Suppressor macrophage treated with lipopolysaccharide for 1 hour (primary cell): ENCODE measurements around the gene ST6GALNAC4.

Experiments
- DNase-seq, 3 donors: peaks; one replicate each; pipeline ENCODE4 v3.0.0-alpha.2; 2020 to 2022

ST6GALNAC4 gene

DNA sequence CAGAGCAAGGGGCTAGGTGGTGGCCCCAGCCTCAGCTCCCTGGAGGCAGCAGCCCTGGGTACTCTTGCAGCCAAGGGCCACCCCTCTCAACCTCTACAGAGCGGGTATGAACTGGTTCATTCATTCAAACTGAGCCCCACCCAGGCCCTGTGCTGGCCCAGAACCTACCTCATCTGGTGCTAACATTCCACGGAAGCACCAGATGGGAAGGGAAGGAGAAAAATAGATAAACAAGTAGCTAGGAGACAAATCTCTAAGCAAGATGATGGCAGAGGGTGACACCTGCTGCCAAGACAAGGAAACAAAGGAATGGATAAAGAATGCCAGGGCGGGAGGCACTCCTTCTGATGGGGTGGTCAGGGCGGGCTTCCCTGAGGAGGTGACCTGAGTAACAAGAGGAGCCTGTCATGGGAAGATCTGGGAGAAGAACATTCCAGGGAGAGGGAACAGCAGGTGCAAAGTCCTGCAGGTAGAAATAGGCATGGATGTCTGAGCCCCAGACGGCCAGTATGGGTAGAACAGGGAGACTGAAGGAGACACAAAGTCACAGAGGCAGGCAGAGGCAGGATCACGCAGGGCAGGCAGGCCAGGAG is 6.1 kb downstream of the ST6GALNAC4 start:
- DNase-seq: no peak

DNA sequence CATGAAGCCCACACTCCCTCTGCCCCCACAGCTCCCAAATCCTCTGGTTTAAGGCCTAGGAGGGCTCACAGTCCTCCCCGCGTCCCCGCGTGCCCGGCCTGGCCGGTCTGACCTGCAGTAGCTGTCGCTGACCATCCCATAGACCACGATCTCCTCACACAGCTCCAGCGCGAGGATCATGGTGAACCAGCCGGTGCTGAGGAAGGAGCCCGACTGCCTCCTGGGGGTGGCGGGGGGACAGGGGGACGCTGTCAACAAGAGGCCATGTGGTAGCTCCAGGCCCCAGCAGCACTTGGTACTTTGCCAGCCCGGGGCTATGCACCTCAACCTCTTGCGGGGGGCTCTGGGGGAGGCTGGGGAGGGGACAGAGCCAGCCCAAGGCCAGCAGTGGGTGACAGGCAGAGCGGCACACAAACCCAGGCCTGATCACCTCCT is 7.0 kb downstream of the ST6GALNAC4 start:
- DNase-seq: no peak

DNA sequence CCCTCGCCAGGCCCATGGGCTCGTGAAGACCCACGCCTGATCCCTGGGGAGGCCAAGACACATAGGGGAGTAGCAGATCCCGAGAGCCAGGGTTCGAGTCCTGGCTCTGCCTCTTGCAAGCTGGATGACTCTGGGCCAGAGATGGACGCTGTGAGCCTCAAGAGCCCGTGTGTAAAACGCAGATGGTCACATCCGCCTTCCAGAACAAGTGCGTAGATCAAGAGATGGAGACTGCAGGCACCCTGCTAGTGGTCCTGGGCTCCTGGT is 8.2 kb downstream of the ST6GALNAC4 start:
- no peak for DNase-seq

DNA sequence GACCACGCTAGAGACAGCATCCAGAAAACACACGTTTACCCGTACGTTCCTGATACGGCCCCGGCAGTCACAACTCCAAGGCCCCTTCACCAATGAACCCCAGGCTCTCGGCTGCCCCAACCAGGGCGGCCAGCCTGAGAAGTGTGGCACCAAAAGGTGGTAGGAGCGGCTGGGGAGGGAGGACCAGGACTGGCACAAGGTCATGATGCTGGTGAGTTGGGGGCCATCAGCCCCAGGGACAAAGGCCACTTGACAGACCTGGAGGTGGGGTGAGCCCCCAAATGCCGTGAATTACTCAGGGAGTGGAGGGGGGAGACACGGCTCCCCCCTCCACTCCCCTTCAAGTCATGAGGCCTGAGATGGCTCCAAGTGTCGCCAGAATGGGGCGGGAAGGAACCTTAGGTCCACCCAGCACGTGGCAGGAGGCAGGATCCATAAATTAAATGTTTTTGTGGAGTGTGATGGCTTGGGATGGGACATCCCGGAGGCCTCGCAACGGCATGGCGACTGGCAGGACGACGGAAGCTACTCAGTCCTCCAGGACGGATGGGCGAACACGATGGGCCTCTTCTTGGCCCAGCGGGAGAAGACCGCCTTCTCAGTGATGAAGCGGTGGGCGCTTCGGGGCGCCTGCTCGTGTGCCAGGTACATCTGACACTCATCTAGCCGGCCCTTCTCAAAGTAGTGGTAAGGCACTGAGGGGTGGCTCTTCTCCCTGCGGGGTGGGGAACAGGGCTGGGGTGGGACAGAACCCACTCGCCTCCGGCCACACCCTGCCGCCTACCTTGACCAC is 8.8 kb downstream of the ST6GALNAC4 start:
- no peak for DNase-seq

DNA sequence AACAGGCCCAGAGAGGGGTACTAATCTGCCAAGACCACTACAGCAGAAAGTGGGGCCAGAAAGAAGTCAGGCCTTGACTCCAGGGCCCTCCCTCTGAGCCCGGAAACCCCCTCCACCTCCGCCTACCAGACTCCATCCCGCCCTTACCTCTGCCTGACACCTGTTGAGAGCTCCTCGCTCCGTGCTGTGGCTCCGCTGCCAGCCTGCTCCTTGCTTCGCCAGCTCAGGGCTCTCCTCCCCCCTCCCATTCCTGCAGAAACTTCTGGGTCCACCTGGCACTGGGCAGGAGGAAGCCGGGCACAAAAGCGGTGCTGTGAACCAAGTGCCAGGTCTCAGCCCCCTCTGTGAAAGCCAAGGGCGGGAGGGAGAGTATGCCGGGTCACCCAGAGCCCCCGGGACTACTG is 11.1 kb downstream of the ST6GALNAC4 start:
- no peak for DNase-seq

DNA sequence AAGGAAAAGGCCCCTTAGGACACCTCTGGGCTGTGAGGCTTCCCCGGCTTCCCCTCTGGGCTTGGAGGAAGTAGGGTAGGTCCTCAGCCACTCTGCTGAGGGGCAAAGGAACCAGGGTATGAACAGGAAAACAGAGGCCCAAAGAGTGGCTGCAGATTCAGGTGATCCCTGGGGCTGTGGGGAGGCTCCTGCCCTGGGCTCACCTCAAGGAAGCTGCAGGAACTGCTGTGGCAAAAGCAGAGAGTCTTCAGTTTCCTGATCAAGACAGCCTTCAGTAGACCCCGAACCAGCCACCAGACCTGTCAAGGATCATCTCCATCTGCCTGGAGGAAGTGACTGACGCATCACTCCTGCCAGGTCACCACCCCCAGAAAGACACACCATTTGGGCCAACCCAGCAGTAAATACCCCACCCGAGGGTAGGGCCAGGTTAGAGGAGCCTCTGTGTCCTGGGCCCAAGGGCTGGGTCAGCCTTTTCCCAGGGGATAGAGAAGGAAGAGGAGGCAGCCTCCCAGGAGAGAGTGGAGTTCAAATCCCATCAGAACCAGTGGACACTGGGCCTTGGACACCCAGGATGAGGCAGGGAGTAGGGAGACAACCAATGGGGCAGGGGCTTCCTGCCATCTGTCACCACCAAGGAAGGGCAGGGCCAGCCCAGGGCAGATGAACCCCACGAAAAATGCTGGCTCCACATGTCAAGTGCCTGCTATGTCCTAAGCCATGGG is 11.7 kb downstream of the ST6GALNAC4 start:
- DNase-seq: peak; percentile 32 to 52 (median 38)

DNA sequence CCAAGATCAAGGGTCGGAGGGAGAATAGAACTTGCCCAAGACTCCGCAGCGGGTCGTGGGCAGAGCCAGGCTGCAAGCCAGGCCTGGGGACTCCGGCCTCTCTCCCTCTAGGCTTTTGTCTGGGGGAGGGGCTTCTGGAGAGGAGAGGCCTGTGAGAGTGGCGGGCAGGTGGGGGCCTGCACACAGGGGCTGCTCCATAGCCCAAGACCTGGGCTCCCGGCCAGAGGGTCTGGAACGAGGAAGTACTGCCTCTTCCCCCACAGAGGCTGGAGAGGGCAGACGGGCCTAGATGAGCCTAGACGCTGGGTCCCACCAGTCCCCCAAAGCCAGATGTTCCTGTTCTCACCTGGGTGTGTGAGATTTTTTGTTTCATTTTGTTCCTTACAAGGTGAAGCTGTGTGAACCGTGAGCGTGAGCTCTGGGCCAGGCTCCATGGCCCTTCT is 12.3 kb downstream of the ST6GALNAC4 start:
- peak in 2 of 3 donors; percentile 25 to 46 for DNase-seq

DNA sequence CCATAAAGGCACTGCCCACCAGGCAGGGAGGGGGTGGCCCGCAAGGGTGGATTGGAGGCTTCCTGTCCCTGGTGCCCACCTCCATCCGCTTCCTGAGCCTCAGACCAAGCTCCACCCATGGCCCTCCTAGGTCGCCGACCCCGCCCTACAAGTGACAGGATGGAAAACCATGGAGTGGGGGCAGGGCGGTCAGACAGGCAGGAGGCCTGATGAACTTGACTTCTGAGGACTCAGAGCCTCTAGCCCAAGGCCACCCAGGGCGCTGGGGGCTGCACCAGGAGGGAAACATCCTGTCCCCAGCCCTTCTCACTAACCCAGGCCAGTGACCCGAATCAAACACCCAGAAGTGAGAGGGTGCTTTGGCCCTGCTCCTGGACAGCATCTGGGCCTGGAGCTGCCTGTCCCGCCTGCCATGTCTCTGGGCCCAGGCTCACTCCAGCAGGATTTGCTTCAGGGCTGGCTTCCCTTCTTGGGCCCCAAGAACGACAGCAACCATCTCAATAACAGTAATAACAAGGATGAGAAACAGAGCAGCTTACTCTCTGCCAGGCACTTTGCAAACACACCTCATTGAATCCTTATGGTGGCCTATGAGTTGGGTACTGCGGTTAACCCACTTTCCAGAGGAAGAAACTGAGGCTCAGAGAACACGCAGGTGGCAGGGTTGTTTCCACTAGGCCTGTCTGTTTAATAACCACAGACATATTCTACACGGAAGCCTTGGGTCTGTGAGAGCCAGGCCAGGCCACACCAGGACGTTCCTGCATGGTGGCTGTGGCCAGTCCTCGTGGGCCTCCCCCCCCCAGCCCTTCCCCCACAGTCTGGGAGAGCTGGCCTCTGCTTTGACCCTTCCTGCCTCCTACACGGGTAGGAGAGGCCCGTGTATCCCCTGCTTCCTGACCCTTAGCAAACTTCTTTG is 13.0 kb downstream of the ST6GALNAC4 start:
- DNase-seq: peak in 1 of 3 donors; percentile 45

DNA sequence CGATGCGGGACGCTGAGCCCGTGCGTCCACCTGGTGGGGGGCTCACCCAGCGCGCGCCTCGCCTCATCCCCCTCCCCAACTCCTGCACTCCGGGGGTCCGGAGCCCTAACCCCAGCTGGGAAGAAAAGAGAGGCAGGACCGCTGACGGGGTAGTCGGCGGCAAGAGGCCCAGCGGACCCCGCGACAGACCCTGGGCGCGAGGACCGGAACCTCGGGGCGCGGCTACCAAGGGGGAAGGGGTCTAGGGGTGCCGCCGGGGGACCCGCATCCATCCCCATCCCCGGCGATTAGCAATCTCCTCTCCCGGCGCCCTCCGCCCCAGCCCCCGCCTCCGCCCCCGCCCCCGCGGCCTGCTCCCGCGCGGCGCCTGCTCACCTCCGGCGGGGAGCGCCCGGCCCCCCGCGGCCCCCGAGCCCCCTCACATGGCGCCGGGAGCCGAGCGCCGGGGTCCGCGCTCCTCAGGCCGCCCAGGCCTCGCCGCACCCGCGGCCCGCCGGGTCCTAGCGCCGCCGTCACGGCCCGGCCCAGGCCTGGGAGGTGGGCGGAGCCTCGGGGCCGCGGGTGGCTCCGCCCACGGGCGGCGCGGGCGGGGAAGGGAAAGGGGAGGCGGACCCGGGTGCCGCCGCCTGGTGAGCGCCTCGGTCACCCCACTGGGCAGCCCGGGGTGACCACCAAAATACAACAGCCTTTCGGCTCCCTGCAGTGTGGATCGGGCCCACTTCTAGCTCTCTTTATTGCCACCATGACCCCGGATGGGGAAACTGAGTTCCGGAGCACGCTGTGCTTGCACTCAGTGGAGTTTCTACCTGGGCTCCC is 17.5 kb downstream of the ST6GALNAC4 start, which contains the start of gene ST6GALNAC6:
TSS of gene ST6GALNAC6 (minus strand) at position 476 of the 816 bp plus-strand sequence. CDS start 1,622 bp downstream, outside the sequence.
- peak; percentile 86 to 97 (median 94) for DNase-seq

DNA sequence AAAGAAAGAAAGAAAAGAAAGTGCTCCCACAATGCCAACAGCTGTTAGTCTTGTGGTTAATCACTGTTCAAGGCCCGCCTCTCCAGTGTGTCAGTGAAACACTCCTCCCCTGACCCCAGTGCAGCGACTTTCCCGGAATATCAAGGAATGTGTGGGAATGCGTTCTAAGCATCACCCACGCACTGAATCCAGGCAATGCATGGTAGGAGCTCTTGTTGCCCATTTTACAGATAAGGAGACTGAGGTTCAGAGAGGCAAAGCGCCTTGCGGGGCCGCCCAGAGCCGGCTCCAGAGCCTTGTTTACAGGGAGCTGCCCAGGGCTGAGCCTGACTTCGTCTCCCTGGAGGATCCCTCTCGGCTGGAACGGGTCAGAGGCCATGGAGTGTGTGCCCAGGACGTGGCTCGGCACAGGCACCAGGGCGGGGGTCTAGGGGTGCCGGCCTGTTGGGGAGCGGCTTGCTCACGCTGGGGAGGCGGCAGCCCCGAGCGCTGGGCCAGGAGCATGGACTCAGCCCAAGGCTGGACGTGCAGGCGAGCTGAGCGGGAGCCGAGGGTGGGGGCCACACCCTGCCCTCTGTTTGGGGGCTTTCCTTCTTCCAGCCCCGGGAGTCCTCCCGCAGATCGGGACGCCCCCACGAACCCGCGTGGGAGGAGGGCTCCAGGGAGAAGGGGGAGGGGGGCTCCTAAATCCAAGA is 18.3 kb downstream of the ST6GALNAC4 start:
- peak; percentile 61 to 80 (median 65) for DNase-seq

DNA sequence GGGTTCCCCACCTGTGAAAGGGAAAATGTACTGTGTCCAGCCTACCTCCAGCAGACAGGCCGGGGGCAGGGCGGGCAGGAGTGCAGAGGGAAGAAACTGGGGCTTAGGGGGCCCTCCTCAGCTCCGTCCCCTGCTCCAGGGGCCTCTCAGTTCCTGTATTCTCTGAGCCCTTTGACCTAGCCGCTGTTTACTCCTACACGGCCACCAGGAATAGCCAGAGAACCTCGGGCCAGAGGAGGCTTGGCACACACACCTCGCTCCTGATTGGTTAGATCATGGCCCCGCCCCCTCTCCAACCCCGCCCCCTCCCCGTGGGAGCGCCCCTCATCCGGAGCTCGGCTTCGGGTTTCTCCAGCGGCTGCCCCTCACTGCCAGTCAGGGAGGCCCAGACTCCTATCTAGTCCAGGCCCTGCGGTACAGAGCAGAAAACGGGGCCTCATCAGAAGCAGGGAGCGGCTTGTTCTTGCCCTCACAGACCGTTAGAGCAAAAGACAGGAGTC is 19.6 kb downstream of the ST6GALNAC4 start:
- peak; percentile 77 to 88 (median 82) for DNase-seq

DNA sequence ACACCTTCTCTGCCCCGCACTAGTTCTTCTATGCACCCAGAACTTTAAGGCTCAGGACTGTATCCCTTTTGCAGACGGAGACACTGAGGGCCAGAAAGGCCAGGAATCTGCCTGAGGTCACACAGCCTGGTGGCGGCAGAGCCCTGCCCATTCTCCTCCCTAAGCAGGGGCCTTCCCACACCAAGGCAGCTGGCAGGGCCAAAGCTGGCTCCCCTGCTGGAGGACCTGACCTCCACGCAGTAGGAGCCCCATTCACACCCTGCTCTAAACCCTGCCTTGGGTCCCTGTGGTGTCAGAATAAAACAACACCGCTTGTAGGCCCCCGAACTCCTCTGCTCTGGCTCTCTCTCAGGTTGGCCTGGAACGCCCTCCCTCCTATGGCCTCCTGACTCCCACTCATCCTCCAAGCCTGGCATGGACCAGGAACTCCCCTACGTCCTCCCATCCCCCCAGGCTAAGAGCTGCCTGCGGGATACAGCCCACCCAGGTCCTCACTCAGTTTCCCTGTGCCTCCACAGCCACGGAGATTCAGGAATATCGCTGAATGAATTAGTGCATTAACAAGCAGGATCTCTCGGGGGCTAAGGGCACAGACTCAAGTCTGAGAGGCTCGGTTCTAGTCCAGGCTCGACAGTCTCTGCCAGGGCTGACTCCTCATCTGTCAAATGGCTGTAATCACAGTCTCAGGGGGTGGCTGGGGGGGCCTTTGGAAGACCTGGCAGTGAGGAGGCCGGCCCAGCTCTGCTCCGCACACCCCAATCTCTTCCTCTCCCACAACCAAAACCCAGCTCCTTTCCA is 20.2 kb downstream of the ST6GALNAC4 start:
- DNase-seq: no peak

DNA sequence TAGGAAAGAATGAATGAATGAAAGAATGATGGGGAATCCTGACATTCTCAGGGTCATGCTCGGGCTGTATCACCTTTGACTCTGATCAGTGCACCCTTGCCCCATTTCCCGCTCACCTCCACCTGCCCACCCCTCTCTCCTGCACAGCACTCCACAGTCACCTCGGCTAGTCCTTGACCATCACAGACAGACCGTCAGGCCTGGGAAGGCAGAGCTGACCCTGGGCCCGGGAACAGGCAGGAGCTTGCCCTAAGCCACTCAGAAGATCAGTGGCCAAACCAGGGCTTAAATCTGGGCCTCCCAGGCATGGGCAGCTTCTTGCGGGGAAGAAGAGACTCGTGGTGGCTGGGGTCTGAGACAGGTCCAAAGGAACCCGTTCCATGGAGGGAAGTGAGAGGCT is 21.0 kb downstream of the ST6GALNAC4 start:
- no peak for DNase-seq

DNA sequence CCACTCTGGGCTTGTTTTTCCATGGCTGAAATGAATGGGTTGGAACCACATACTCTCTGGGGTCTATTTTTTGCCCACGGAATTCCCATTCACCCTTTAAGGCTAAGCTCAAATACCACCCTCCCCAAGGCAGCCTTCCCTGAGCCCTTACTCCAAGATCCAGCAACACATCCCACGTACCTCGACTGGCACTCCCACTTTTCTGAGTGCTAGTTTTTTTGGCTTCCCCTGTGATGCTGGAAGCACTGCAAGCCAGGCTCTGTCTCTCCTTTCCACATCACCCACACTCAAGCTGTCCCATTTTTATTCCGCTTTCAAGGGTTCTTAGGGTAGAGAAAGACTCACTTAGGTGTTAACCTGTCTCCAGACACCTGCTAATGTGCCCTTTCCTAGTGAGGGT is 23.4 kb downstream of the ST6GALNAC4 start:
- DNase-seq: no peak

DNA sequence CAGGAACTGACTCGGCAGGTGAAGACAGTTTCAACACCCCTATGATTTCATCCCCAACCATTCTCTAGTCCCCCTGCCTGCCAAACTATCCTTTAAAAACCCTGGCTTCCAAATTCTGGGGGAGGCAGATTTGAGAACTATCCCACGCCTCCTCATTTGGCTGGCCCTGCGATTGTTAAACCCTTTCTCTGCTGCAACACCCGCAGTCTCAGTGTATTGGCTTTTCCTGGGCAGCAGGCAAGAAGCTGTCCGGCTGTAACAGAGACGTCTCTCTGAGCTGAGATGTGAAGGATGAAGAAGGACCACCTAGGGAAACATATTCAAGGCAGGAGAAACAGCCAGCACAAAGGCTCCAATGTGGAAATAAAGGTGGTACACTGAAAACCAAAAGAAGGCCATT is 24.0 kb downstream of the ST6GALNAC4 start:
- DNase-seq: no peak

DNA sequence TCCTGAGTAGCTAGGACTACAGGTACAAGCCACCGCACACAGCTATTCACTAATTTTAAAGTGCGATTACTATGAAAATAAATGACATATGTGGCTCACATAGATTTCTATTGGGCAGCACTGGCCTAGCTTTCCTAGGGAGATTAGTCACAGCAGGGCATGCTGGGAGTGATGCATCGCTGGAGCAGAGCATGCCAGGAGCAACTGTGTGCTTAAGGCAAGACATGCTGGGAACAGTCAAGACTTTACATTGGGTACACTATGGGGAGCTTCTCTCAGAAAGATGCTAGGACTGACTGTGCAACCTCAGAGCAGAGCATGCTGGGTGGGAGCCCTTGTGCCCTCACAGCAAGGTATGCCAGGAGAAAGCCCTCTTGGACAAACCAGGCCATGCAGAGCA is 26.8 kb downstream of the ST6GALNAC4 start:
- no peak for DNase-seq

DNA sequence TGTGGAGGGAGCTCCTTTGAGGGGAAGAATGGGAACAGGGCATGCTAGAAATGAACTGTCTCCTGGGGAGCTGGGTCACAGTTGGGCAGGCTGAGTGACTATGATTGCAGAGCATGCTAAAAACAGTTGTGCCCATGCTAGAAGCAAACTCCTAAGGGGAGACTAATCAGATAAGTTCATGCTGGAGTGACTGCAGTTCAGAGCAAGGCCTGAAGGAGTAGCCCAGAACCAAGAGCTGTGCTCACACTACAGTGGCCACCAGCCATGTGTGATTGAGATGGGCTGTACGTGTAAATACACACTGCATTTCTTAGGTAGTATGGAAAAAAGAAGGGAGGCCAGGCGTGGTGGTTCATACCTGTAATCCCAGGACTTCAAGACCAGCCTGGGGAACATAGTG is 29.0 kb downstream of the ST6GALNAC4 start:
- DNase-seq: no peak

DNA sequence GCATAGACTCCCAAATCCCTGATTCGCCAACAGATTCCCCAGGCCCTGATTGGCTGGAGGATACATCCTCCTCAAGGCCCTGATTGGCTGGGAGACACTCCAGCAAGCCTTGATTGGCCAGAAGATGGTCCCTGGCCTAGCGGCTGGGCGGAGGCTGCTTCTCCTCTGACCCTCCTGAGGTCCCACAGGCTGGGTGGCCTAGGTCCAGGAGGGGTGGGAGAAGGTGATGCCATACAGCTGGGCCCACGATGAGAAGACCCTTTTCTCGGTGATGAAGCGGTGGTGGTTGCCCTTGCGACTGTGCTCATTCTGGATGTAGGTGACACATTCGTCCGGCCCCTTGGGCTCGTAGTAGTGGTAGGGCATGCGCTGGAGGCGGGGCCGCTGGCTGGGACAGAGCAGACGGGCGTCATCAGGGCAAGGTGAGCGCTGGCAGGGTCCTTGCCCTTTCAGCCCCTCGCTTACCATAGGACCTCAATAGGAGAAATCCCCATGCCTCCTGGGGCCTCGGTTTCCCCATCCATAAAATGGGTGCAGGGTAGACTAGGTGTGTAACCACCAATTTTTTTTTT is 30.4 kb downstream of the ST6GALNAC4 start:
- no peak for DNase-seq

DNA sequence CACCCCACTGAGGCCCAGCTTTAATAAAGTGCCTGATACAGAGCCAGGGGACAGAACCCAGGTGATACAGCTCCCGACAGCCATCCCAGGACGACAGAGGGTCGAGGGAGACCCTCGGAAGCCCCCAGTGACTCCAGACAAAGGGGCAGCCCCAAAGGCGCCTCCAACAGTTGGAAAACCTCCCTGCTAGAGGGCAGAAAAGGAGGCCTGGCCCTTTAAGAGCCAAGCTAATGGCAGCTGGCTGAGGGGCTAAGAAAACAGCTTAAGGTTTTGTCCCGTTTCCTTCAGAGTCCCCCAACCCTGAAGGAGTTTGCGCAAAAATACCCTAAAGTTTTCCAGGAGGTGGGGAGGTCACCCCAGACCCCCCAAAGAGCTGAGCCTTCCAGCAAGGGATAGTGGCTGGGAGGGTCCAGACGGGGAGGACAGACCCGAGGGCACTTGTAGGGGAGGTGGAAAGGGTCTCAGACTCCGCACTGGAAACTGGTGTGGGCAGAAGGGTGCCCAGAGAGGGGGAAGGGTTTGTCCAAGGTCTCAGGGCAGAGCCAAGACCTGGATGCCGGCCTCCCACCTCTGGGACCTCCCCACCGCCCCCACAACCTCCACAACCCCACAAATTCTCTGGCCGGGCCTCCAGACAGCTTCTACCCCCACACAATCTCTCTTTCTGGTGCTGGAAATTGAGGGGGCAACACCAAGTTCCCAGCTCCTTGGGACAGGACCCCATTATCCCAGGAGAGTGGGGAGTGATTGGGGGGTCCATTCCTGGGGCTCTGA is 31.1 kb downstream of the ST6GALNAC4 start:
- DNase-seq: no peak
